ENCODE data around the gene RB1.
"Not testable (repeated sequence)": the region's sequence is repeated elsewhere in the genome, so short reads cannot be mapped to it uniquely, and the experiment has no call there.

The RB1 gene

DNA sequence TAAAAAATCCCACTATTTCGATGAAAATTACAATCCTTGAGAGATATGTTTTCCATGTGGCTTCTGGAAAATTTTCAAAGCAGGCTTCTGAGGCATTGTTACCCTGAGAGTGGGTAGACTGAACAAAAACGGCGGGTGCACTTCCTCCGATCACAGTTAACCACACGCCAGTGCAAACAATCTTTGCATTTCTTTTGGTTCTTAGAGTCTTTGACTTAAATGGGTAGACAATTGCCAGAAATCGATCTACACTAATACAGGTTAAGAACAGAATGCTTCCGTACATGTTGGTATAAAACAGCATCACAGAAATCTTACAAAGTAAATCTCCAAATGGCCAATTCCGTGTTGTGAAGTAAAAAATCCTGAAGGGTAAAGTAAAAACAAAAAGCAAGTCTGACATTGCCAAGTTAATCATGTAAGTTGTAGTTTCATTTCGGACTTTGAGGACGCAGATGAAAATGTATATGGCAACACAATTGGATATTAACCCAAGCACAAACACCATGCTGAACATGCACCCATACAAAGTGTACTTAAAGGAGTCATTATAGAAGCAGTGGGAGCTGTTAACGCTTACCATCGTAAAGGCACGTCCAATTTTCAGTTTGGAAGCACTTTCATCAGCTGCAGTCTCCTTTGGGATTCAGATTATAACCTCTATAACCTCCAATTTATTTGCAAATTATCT lies 108.4 kb downstream of the RB1 start:
- no peak for DNase-seq

DNA sequence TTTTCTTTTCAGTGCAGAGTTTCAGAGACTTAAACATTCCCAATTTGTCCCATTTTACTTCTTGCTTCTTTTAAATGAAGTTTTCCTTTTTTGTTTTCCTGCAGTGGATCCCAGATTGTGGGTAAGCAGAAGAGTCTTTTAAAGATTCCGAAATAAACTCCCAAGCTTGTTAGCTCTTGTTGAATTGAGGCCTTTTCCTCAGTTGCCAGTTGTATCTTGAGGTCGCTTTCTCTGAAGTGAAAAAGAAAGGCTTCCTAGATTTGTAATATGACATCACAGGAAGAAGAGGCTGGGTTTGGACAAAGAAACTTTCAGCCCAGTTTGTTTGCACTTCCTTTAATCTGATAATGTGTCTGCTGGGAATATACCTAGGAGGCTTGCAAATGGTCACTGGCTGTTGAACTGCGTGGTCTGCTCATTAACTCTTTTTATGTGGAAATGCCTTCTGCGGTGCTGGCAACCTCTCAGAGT lies 109.4 kb downstream of the RB1 start, which contains the start of gene LPAR6:
Gene LPAR6, minus strand, starts transcription at position 233 of the 471 bp plus-strand sequence. CDS start 690 bp downstream, outside the sequence.
- no peak for DNase-seq

DNA sequence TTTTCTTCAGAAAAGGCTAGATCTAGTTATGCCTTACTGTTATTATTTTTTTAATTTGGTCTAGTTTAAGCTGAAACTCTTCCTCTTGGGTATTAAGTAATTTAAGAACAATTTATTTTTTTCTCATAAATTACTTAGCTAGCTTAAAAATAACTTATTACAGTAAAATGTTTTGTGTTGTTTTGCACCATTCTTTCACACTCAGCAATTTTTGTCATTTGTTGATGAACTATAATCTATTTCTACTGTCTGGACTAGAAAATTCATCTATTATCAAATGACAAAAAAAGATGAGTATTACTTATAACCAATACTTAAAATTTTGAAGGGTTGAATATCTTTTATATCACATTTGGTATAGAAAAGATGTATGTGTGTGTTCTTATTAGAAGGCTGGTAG lies 111.0 kb downstream of the RB1 start:
- no peak for DNase-seq

DNA sequence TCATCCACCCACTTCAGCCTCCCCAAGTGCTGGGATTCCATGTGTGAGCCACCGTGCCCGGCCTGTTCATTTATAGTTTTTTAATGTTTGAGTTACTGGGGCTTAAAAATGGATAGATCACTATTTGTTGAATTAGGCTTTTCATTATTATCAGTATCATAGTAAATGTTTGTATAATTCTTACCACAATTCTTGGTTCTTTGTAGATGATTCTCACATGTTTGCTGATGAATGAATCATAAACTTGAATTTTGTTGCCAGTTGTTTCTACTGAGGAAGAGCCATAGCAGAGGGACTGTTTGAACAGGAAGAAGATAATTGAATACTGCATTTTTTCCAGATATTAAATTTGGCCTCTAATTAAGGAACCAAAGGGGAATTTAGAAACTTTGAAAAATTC lies 112.0 kb downstream of the RB1 start:
- no peak for DNase-seq

DNA sequence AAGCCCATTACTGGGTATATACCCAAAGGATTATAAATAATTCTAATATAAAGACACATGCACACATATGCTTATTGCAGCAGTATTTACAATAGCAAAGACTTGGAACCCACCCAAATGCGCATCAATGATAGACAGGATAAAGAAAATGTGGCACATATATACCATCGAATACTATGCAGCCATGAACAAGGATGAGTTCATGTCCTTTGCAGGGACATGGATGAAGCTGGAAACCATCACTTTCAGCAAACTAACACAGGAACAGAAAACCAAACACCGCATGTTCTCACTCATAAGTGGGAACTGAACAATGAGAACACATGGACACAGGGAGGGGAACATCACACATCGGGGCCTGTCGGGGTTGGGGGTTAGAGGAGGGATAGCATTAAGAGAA lies 118.5 kb downstream of the RB1 start:
- DNase-seq: not testable (repeated sequence)

DNA sequence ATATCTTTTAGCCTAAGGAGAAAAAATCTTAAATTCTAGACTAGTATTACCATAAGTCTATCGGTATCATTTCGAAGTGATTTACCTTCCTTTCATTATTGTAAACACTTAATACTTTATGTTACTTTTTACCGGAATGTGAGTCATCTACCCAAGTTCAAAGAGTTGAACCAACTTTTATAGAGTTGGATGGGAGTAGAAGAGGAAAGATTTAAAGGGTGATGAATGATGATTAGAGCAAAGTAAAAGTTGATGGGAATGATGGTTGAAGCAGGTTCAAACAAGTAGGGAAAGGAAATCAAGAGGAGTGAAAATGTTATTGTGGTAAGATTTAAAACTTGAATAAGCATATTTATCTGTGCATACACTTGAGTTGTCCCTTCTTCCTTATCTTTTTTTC lies 120.7 kb downstream of the RB1 start:
- no peak for DNase-seq

DNA sequence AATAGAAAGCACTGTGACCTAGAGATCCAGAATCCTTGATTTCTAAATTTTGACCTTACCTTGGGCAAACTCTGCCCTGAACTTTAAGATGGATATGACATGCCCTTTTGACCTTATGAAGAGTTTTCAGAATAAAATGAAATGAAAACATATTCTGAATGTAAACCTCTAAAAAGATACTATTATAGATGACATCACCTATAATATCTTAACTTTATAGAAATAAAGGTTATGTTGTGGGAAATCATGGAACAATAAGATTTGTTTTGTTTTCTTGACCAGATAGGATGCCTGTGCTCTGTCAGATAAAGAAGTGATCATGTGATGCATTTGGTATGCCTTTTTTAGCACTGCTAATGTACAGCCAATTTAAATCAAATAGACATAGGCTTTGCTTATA lies 122.5 kb downstream of the RB1 start:
- no peak for DNase-seq

DNA sequence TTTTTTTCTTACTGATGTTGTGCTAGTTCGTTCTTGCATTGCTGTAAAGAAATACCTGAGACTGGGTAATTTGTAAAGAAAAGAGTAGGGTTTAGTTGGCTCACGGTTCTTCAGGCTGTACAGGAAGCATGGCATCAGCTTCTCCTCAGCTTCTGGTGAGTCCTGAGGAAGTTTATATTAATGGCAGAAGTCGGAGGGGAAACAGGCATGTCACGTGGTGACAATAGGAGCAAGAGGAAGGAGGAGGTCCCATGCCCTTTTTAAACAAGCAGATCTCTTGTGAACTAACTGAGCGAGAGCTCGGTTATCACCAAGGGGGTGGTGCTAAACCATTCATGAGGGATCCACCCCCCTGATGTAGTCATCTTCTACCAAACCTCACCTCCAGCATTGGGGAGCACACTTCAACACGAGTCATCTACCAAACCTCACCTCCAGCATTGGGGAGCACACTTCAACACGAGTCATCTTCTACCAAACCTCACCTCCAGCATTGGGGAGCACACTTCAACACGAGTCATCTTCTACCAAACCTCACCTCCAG lies 123.3 kb downstream of the RB1 start:
- not testable (repeated sequence) for DNase-seq

DNA sequence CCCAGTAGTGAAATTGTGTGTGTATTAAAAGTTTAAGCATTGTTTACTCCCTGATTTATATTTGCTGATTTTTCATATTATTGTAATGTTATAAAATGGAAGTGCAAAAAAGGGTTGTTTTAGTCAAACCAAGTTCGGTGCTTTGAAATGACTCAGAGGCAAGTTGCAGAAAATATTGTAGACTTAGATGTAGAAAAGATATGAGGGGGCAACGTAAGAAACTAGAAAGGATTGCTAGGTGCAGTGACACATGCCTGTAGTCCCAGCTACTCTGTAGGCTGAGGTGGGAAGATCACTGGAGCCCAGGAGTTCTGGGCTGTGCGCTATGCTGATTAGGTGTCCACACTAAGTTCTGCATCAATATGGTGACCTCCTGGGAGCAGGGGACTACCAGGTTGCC lies 125.5 kb downstream of the RB1 start:
- DNase-seq: no peak

DNA sequence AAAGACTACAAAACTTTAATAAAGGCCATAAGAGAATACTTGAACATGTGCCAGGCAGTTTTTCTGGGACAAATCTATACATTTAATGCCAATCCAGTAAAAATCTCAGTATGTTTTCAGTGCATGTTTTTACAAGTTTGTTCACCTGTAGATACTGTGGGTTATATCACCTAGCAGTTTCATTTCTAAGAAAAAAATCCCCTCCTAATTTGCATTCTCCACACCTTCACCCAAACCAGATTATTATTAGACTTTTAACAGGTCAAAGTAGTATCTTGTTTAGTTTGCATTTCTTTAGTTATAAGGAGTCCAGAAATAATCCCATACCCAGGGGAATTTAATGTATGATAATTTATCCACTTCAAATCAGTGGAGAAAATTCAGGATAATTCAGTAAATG lies 126.3 kb downstream of the RB1 start:
- DNase-seq: no peak

DNA sequence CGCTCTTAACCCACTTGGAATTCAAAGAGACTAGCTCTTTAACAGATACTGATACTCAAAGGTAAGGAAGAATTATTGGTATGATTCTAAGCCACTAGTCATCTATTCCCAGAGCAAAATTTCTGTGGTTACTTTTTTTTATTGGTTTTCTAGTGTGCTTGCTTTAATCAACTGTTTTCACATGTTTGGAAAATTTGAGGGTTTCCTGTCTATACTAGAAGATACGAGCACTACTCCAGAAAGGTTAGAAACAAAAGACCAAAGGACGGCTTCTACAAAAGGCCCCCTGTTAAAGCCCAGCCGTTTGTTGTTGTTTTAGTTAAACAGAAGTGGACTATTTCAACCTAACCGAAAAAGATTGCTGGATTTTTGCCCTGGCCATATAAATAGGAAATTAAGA lies 127.9 kb downstream of the RB1 start:
- no peak for DNase-seq

DNA sequence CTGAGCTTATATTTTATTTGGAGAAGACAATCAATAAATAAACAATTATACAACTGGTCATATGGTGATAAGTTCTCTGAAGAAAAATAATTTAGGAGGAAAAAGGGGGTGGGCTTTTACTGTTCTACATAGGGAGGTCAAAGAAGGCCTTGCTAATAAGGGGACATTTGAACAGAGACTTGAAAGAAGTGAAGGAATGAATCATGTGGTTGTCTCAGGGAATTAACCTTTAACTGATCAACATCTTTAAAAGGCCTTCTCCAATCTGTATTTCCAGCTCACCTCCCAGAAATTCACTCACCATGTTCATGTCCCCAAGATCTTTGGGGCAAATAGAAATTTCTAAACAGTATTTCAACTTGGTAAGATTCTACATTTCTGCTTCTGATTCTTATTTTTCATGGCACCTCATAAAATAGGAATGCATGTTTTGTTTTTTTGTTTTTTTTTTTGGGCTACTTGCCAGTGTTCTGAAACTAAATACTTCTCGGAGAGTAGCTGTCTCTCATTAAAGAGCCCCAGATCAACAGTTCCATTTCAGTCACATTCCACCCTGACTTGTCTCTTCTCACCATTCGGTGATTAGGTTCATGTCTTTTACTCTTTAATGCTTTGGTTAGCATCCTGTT lies 128.6 kb downstream of the RB1 start:
- DNase-seq: no peak

DNA sequence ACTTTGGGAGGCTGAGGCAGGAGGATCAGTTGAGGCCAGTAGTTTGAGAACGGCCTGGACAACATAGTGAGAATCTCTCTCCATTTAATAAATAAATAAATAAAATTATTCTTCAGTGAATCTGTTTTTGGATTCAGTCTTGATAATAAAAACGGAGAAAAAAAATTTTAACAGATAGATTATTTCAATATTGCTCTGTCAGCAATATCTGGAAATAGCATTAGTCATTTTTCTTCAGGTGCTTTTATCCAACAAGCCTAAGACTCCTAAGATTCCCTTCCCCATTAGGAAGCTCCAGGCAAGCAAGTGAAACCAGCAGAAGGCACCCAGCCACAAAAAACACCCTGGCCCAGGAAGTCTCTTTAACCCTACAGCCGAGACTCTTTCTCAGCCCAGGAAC lies 130.6 kb downstream of the RB1 start:
- DNase-seq: no peak

DNA sequence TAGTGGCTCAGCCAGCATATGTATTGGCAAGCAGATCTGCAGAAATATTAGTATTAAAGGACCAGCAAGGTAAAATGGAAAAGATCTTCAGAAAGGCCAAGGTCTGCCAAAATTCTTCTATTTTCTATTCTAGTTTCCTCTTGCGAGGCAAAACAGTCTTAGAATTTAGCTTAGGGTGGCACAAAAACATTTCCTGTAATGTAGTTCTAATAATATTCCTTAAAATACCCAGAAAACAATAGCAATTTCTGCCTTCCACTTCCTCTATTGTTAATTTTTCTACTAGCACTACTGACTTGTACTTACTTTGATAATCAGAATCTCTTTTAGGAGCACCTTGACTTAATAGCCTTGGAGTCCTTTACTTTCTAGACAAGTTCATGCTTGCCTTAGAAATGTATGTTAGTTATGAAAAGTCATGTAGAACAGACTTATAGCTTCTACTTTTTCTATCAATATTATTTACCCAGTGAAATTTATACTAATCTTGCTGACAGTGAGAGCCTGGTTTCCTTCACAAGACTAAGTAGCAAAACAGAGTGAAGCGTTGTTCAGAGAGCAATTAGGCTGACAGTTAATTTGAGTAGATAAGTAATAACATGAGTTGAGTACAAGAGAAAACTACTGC lies 133.2 kb downstream of the RB1 start:
- no peak for DNase-seq

DNA sequence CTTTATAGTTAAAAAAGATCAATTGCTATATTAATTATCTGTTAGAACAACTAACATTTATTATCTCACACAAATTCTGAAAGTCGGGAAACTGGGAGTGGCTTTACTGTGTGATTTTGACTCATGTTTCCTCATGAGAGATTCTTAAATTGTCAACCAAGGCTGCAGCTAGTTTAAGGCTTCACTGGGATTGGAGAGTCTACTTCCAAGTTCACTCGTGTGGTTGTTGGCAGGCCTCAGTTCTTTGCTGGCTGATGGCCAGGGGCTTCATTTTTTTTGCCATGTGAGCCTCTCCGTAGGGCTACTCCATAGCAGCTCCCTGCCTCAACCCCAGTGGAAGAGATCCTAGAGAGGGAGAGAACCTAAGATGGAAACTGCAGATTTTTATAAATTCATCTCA lies 133.8 kb downstream of the RB1 start:
- DNase-seq: no peak

DNA sequence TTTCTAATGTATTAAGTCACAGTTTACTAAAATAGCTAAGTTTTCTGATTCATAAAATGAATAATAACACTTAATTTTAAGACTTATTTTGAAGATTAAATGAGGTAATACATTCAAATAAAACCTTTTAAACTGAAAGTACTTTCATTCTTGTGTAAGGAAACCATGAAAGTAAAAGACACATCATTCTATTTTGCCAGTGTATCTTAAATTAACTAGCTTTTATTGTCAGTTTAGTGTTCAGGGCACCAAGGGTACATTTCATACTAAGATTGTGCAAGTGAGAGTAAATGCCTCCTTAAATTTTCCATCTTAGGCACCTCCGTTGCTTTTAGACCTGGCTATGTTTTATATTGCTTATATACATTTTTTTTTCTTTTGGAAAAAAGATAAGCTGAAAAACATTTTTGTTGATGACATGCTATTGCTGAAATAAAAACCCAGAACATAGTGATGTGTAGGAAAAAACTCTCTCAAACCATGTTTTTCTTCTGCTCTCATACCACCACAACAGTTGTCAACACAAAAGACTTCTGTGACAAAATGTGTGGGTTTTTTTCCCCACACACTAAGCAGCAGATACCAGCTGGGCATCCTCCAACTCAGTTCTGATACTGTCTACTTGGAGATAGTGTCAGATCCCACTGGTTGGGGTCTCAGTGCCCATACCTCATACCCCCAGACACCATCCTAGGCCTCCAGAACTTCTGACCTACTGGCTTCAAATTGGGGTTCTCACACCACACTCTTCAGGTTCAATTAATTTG lies 140.1 kb downstream of the RB1 start:
- DNase-seq: no peak

DNA sequence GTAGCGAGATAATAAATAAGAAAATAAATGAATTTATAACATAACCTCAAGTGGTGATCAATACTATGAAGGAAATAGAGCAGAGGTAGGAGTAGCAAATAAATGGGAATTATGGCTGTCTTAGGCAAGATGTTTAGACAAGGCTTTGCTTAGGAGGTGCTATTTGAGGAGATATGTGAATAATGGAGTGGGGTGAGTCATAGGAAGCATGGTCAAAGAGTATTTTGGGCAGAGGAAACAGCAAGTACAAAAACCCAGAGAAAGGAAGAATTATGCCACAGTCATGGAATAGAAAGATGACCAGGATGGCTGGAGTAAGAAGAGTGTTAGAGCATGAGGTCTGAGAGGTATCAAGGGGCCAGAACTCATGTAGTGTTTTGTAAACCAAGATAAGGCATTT lies 142.9 kb downstream of the RB1 start:
- DNase-seq: no peak

DNA sequence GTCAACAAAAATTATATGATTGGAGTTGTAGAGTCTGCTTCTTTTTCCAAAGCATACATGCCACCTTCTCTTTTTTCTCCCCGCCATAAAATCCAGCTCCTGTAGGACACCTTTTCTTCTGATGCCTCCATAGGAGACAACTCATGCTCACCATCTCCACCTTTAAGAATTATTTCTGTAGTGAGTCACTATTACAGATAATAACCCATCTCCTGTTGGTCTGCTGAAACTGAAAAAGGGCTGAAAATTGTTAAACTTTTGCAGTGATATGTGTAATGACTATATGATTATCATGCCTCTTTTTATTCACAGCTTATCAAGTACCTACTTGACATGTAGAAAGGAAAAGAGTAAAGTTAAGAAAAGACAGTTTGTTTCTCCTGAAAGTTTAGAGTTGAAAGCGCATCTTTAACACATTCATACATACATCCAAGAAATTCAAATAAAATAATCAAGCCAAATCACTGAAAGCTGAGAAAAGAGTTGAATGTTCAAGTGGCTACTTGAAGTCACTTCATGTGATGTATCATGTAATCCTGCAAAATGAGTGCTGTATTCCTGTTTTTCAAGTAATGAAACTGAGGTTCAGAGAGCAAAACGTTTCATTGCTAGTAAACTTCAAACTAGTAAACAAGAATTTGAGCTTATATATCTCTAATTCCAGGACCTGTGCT lies 144.9 kb downstream of the RB1 start:
- no peak for DNase-seq

DNA sequence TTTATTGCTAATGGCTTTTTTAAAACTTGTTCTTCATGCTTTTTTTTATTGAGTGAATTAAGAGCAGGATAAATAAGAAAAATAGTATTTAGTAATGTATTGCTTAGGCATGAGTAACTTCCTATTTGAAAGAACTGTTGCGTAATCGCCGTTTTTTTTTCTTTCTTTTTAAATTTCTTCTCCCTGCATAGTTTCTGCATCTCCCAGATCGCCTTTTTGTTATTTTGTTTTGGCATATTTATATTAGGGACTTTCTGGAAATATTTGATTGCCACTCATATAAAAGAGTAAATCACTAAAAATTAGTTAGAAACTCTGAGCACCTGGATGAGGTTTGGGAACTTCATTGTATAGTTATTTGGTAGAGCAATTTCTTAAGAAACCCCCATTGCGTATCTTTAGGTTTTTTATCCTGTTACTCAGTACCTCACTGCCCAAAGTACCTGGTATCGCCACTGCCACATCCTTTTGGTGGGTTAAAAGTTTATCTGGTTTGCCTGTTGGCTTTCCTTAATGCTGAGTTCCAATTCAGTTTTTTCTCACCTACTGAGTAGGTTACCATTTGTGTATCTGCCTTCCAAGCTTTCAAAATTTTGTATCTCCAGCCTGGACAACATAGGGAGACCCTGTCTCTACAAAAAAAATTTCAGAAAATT lies 145.5 kb downstream of the RB1 start:
- no peak for DNase-seq

DNA sequence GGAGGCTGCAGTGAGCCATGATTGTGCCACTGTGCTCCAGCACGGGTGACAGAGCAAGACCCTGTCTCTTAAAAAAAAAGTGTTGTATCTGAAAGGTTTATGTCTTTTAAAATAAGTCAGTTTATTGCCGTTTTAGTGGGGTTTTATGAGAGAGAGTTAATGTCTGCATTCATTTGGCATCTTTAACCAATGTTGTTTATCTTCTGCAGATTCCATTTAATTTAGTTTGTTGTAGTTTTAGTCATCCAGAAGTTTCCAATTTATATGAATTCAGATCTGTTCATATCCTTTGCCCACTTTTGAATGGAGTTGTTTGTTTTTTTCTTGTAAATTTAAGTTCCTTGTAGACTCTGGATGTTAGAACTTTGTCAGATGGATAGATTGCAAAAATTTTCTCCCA lies 146.1 kb downstream of the RB1 start:
- DNase-seq: no peak

DNA sequence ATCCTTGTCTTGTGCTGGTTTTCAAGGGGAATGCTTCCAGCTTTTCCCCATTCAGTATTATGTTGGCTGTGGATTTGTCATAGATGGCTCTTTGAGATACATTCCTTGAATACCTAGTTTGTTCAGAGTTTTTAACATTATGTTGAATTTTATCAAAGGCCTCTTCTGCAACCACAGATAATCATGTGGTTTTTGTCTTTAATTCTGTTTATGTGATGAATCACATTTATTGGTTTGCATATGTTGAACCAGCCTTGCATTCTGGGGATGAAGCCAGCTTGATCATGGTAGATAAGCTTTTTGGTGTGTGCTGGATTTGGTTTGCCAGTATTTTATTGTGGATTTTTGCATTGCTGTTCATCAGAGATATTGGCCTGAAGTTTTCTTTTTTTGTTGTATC lies 147.6 kb downstream of the RB1 start:
- DNase-seq: not testable (repeated sequence)

DNA sequence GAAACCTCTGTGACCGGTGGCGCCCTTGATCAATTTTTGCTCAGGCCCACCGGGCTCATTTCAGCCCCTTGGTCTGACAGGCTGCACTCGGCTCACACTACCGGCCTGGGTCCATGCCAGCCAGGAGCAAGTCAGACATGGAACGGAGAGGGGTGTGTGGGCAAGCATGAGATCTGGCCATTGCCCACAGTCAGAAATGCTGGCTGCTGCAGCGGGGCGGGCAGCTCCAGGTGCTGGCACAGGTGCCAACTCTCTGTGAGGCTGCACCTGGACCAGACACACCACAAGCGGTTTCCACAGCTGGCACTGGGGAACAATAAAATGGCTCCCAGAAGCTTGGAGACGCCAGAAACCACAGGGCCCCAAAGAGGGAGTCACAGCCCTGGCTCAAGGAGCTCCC lies 153.0 kb downstream of the RB1 start:
- DNase-seq: no peak

Measured in NCI-H2029 treated with DMSO at 0.1 percent for 48 hours (cell line).